ENCODE measurements around the gene MSLN. TPM values are rescaled to one million over a fixed set of nuclear protein-coding genes. Genes with fewer than 3 reads are reported as not detected.

MSLN gene
- not detected in 2 replicates for total RNA-seq

DNA sequence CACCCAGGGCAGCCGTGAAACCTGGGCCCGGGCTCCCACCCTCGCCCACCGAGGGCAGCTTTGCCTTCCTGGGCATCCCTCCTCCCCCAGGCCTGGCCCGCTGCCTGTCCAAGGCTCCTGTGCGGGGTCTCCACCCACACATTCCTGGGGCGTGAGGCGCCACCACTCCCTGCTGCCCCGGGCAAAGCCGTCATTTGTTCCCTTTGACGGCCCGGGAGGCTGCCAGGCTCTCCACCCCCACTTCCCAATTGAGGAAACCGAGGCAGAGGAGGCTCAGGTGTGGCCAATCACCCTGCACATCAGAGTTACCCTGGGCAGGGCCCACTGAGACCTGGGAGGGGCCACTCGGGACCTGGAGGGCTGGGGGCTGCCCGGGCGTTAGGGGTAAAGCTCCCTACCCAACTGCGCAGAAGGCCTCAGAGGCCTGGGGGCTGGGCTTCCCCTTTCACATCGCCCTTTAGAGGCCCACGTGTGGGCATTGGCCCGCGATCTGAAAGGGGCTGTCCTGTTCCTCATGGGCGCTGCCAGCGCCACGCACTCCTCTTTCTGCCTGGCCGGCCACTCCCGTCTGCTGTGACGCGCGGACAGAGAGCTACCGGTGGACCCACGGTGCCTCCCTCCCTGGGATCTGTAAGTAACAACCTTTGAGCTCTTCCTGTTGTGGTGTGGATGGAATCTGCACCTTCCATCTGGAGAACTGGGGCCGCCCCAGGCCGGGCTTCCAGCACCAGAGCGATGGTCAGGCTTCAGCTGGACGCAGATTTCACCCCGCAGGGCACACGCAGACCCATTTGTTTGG is at the start of gene MSLN:
Gene MSLN (plus strand): TSS at position 190 of the 799 bp plus-strand sequence. CDS start 1,947 bp downstream, outside the sequence.

DNA sequence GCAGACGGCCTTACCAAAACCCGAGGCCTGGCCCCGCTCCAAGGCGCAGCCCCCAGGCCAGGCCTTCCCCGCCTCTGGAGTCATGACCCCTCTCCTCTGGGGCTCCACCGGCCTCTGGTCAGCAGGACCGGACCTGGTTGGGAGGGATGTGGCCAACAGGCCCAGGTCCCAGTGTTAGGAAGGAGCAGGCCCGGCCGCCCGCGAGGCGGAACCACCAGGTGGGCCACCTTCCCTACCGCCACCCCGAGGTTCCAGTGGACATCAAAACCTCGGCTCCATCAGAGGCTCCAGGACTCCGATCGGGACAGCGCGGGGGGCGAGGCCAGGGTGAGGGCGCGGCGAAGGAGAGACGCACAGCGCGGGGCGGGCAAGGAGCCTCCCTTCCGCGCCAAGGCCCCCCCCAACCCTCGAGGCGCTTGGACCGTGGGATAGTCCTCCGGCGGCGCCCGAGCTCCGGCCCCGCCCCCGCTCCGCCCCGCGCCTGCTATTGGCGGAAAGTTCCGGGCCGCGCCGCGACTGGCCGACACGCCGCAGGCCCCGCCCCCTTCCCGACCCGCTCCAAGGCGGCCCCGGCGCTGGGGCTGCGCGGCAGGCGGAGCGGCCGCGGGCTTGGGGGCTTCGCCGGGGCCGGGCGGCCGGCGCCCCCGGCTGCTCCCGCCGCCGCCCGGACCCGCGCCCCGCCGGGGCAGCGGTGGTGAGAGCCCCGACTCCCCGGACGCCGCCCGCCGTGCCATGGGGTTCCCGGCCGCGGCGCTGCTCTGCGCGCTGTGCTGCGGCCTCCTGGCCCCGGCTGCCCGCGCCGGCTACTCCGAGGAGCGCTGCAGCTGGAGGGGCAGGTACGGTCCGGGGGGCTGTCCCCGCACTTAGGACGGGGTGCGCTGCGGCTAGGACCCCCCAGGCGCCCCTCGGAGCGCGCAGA is 45.7 kb upstream of the MSLN start, which contains the start of gene METRN:
Gene METRN (plus strand): TSS at position 561 of the 919 bp plus-strand sequence. CDS start 172 bp downstream, at position 733.

DNA sequence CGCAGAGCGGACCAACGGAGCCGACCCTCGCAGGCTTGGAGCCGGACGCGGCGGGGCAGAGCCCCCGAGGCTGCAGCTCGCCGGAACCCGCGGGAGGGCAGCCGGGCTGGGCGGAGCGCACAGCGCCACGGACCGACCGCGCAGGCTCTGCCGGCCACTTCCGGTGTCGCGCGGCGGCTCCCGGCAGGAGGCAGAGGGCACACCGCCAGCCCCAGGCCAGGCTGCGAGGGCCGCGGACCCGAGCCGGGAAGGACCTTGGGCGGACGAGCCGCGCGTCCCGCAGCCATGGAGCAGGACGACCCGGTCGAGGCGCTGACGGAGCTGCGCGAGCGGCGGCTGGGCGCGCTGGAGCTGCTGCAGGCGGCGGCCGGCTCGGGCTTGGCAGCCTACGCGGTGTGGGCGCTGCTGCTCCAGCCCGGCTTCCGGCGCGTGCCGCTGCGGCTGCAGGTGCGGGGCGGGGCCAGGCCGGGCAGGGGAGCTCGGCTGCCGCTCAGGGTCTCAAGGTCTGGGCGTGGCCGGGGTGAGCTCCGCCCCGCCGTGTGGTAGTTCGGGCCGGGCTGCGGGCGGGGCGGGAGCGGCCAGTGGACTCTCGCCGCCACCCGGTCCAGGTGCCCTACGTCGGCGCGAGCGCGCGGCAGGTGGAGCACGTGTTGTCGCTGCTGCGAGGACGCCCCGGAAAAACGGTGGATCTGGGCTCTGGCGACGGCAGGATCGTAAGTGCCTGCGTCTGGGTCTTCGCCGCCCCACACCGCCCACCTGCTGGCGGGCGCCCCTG is 39.4 kb upstream of the MSLN start, which contains the start of gene ANTKMT:
Gene ANTKMT (plus strand): TSS at position 157 of the 775 bp plus-strand sequence. CDS start 129 bp downstream, at position 286.

DNA sequence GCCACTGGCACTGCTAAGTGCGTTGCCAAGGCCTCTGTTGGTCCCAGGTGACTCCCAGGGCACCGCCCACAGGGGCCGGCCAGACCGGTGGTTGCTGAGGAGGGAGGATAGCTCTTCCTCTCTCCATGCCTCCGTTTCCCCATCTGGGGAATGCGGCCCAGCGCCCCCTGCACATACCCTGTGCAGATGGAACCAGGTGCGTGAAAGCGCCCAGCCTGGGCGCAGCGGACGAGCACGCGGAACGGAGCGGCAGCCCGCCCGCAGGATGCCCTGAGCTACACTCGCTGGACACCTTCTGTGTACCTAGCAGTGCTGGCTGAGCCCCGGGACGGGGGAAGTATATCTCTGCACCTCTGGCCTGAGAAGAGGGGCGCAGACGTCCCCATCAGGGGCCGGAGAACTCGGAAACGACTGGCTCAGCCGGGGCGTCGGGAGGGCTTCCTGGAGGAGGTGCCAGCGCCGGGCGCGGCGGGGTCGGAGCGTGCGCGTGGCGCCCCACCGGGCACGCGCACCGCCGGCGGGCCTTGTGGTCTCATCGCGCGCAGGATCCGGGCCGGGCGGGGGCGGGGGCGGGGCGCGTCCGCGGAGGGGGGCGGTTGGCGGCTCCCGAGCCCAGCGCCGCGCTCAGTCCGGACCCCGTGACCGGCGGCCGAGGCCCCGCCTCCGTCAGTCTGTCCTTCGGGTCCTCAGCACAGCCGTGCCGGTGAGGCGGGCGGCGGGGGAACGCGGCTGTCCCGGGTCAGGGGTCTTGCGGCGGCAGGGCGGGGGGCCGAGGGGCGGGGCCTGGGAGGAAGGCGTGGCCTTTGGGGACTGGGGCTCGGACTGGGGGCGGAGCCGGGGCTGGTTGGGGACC is 33.9 kb upstream of the MSLN start, which contains the start of the genes CCDC78 and HAGHL:
Gene CCDC78 (minus strand): TSS at position 6 of the 853 bp plus-strand sequence. CDS start 76 bp downstream, outside the sequence.
Gene HAGHL (plus strand): TSS at position 669 of the 853 bp plus-strand sequence. CDS start 404 bp downstream, outside the sequence.

DNA sequence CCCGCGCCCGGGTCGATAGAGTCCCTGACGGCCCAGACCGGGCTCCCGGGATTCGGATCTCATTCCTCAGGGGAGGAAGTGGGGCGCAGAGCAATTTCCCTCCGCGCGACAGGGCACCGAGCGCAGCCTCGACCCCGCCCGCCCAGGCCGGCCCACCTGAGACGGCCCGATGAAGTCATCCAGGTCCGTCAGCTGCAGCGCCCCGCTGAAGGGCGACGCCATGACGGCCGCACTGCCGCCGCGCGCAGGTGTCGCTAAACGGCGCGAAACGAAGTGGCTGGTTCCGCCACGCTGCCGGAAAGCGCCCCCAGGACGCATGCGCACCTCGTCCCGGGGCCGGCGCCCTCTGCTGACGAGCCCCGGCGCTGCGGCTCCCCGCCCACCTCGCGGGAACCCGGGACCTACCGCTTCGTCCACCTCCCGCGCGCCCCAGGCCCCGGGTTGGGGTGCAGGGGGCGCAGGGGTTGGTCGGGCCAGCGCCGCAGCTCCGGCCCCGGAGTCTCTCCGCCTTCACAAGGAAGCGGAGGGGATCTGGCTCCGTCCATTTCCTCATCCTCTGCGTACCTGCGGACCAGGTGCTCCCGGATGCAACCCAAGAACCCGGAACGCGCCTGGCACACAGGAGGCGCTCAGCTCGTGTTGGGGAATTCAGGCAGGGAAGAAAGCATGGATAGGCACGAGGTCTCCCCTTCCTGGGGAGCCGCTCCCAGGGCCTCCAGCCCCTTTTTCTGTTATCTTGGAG is 19.6 kb upstream of the MSLN start, which contains the start of gene CIAO3:
Gene CIAO3 (minus strand): TSS at position 234 of the 742 bp plus-strand sequence. CDS start 12 bp downstream, at position 222.

DNA sequence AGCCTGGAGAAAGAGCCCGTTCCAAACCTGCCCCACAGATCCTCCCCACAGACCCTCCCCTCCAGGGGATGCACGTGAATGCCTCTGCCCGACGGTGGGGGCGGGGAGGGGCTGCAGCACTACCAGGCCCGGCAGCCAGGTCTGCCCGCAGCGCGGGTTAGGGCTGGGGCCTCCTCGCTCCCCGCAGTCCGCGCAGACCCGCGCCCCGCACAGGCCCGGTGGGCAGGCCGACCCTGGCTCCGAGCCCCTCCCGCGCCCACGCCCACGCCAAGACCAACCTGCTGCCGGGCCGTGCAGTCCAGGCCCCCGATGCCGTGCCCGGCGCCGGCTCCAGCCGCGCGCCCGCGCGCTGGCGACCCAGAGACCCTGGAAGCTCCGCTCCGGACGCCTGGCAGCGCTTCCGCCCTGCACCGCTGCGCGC is 27.5 kb downstream of the MSLN start, which contains the start of gene RPUSD1:
Gene RPUSD1 (minus strand): TSS at position 404 of the 421 bp plus-strand sequence. CDS start 644 bp downstream, outside the sequence.

DNA sequence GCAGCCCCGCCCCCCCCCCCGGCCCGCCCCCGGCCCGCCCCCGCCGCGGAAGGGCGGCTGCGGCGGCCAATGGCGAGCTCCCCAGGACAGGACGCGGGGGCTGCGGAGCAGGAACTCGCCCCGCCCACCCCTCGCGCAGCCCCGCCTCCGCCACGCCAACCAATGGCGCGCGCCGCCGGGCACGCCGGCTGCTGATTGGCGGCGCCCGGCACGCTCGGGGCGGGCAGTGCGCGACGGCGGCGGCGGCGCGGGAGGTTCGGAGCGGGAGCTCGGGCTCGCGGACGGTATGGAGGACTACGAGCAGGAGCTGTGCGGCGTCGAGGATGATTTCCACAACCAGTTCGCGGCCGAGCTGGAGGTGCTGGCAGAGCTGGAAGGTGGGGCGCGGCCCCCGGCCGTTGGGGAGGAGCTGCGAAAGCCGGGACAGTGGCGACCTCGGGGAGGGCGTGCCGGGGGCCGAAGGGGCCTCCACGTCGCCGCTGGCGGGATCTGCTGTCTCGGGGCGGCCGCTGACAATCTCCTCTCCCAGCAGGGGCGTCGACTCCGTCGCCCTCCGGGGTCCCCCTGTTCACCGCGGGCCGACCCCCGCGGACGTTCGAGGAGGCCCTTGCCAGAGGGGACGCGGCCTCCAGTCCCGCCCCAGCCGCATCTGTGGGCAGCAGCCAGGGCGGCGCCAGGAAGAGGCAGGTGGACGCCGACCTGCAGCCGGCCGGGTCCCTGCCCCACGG is 28.0 kb downstream of the MSLN start, which contains the start of gene CHTF18:
Gene CHTF18 (plus strand): TSS at position 222 of the 728 bp plus-strand sequence. CDS start 65 bp downstream, at position 287.

DNA sequence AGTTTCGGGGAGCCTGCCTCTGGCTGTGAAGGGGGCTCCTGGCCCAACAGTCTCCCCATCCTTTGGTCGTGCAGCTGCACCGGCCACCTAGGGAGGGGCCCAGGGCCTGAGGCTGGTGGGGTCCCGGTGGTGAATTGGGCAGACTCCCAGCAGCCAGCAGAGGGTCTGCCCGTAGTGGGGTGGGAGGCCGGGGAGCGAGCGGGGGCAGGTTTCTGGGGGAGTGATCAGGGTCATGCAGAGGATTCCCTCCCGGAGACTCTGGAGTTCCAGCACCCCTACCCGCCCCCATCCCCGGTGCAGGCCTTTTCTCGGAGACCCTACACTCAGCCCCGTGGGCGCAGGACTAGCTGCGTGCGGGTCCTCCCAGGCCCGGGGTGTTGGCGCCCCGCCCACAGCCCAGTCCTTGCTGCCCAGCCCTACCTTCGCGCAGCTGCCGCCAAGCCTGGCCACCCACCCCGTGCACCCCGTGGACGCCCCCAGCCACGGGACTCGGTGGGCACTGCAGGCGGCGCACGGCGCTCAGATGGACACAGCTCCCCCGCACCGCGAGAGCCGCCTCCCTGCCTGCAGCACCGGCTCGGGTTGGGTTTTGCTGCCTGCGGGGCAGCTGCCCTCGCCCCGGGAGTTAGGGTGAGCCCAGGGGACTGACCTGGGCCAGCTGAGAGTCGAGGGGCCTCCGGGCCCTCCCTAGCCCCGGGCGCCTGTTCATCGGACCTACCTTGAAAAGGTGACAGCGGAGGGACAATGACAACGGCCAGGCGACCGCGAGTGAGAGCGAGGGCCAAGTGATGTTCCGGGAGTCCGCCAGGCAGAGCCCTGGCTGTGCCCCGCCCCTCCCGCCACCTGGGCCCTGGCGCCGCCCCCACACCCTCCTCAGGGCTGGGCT is 39.7 kb downstream of the MSLN start, which contains the start of gene GNG13:
Gene GNG13 (minus strand): TSS at position 787 of the 886 bp plus-strand sequence. CDS start 1,657 bp downstream, outside the sequence.

Other genes with a start within 250 kb of the MSLN start
- 26.7 and 52.6 TPM in 2 replicates for gene CAPN15, start 233.0 kb upstream of the MSLN start, total RNA-seq
- not detected in 2 replicates for gene PRR35, start 200.3 kb upstream of the MSLN start, total RNA-seq
- 0.97 and 1.5 TPM in 2 replicates for gene NHLRC4, start 193.7 kb upstream of the MSLN start, total RNA-seq
- 25.8 and 26.2 TPM in 2 replicates for gene PIGQ, start 190.8 kb upstream of the MSLN start, total RNA-seq
- 11.3 and 15.8 TPM in 2 replicates for gene RAB40C, start 170.7 kb upstream of the MSLN start, total RNA-seq
- under 0.01 and 0.46 TPM in 2 replicates for gene WFIKKN1, start 129.7 kb upstream of the MSLN start, total RNA-seq
- 69.5 and 83.7 TPM in 2 replicates for gene METTL26, start 124.4 kb upstream of the MSLN start, total RNA-seq
- 10.3 and 22.3 TPM in 2 replicates for gene MCRIP2, start 118.9 kb upstream of the MSLN start, total RNA-seq
- 11.0 and 19.6 TPM in 2 replicates for gene WDR90, start 111.4 kb upstream of the MSLN start, total RNA-seq
- gene RHOT2, start 92.6 kb upstream of the MSLN start, total RNA-seq, result 32.7 and 66.1 TPM in 2 replicates
- 4.6 and 6.5 TPM in 2 replicates for gene RHBDL1, start 85.1 kb upstream of the MSLN start, total RNA-seq
- 95.6 and 120 TPM in 2 replicates for gene STUB1, start 80.3 kb upstream of the MSLN start, total RNA-seq
- gene JMJD8, start 76.4 kb upstream of the MSLN start, total RNA-seq, result 35.6 and 39.6 TPM in 2 replicates
- 5.3 and 7.9 TPM in 2 replicates for gene WDR24, start 70.3 kb upstream of the MSLN start, total RNA-seq
- gene FBXL16, start 54.9 kb upstream of the MSLN start, total RNA-seq, result 0.28 and 0.59 TPM in 2 replicates
- 75.4 and 85.8 TPM in 2 replicates for gene METRN, start 45.6 kb upstream of the MSLN start, total RNA-seq
- gene ANTKMT, start 39.6 kb upstream of the MSLN start, total RNA-seq, result 19.4 and 39.8 TPM in 2 replicates
- 2.1 and 4.9 TPM in 2 replicates for gene CCDC78, start 34.3 kb upstream of the MSLN start, total RNA-seq
- gene HAGHL, start 33.6 kb upstream of the MSLN start, total RNA-seq, result 18.7 and 19.6 TPM in 2 replicates
- gene CIAO3, start 19.7 kb upstream of the MSLN start, total RNA-seq, result 21.5 and 28.8 TPM in 2 replicates
- gene RPUSD1, start 27.6 kb downstream of the MSLN start, total RNA-seq, result 19.3 and 31.1 TPM in 2 replicates
- gene CHTF18, start 27.9 kb downstream of the MSLN start, total RNA-seq, result 5.3 and 15.8 TPM in 2 replicates
- gene GNG13, start 40.0 kb downstream of the MSLN start, total RNA-seq, result not detected in 2 replicates
- gene LMF1, start 210.2 kb downstream of the MSLN start, total RNA-seq, result 25.3 and 26.1 TPM in 2 replicates
- under 0.01 and 0.14 TPM in 2 replicates for gene SOX8, start 221.0 kb downstream of the MSLN start, total RNA-seq